ENCODE results near the gene TNFRSF8.

Gene TNFRSF8

GRCh38 chr1:12075195-12076114 lies 12.4 kb downstream of the TNFRSF8 start:
- Histone ChIP-seq H3K36me3 (ENCODE audit: control insufficient read depth, insufficient read depth, low read length) (no peaks in the 10 kb centered on the region), H3K27ac (ENCODE audit: insufficient read depth, low read depth, low read length, poor library complexity, severe bottlenecking) (no peak overlapping the region), H3K4me3 (ENCODE audit: insufficient read depth, low read depth, low read length) (no peak overlapping the region), H3K9me3 (ENCODE audit: control insufficient read depth, low read length) (no peaks in the 10 kb centered on the region), H3K4me1 (ENCODE audit: control insufficient read depth, insufficient read depth, low read length) (peaks cover 3% of the 10 kb centered on the region), H3K27me3 (ENCODE audit: control insufficient read depth, insufficient read depth, low read length, poor library complexity, severe bottlenecking) (no peaks in the 10 kb centered on the region)
- WGBS, 2 experiments, result 92 to 93% methylated on average over 19 of the region's 19 CpGs

- Histone ChIP-seq H3K27ac (ENCODE audit: insufficient read depth, low read depth, low read length, poor library complexity, severe bottlenecking) (no peak overlapping the region), H3K36me3 (ENCODE audit: control insufficient read depth, insufficient read depth, low read length) (no peaks in the 10 kb centered on the region), H3K9me3 (ENCODE audit: control insufficient read depth, low read length) (no peaks in the 10 kb centered on the region), H3K27me3 (ENCODE audit: control insufficient read depth, insufficient read depth, low read length, poor library complexity, severe bottlenecking) (no peaks in the 10 kb centered on the region), H3K4me1 (ENCODE audit: control insufficient read depth, insufficient read depth, low read length) (peaks cover 3% of the 10 kb centered on the region), H3K4me3 (ENCODE audit: insufficient read depth, low read depth, low read length) (no peak overlapping the region)
- WGBS, 2 experiments, result 92 to 94% methylated on average over 9 of the region's 9 CpGs
Observed at GRCh38 chr1:12076425-12077005, 13.4 kb downstream of the TNFRSF8 start.

DNA sequence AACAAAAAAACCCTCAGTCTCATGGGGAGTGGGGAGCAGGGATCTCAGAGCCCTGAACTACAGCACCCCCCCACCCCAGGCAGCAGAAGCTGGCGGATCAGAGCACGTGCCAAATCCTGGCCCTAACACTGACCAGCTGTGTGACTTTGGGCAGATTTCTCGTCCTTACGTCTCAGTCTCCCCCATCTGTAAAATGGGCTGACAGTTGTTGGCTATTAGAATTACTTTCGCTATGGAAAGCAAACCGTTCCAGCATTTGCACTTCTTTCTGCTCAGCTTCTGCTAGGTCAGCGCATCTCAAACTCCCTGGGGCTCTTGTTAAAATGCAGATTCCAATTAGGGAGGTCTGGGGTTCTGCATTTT lies 15.5 kb downstream of the TNFRSF8 start:
- Histone ChIP-seq H3K27me3 (ENCODE audit: control insufficient read depth, insufficient read depth, low read length, poor library complexity, severe bottlenecking) (no peaks in the 10 kb centered on the region), H3K27ac (ENCODE audit: insufficient read depth, low read depth, low read length, poor library complexity, severe bottlenecking) (no peak overlapping the region), H3K4me3 (ENCODE audit: insufficient read depth, low read depth, low read length) (no peak overlapping the region), H3K9me3 (ENCODE audit: control insufficient read depth, low read length) (no peaks in the 10 kb centered on the region), H3K4me1 (ENCODE audit: control insufficient read depth, insufficient read depth, low read length) (peaks cover 3% of the 10 kb centered on the region), H3K36me3 (ENCODE audit: control insufficient read depth, insufficient read depth, low read length) (no peaks in the 10 kb centered on the region)
- 51 to 64% methylated on average over 7 of the region's 7 CpGs for WGBS, 2 experiments

DNA sequence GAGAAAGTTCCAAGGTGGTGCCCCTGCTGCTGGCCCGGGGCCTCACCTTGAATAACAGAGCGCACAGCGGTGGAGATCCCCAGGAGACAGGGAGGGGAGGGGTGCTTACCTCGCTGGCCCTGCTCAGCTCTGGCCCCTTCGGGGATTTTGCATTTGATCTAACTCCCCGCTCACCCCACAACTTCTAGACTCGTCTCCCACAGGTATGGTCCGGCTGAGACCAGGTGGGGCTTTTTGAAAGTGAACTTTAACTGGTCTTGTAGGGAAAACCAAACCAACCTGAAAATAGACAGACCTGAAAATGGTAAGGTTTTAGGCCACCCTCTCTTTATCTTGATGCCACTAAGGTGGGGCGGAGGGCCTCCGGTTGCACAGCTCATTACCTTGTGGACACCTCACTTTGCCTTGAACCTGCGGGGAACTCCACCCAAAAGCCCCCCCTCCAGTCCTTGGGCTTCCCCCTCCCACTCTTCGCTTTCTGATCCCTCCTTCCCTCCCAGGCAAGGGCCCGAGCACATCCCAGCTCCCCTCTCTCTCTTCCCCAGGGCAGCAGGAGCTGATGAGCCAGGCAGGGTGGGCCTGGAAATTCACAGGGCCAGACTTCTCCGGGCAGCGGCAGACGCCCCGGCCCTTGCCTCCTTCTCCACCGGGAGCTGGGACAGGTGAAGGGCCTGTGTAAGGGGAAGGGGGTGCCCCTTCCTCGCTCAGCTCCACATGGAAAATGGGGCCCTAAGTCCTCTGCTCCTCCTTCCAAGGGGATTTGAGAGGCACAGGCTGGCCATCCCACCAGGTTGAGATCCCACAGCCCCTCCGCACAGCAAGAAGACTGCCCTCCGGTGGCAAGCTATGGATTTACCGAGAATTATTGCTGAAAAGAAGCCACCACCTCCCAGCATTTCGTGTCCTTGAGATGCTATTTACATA lies 16.1 kb downstream of the TNFRSF8 start:
- H3K27ac ChIP-seq (ENCODE audit: insufficient read depth, low read depth, low read length, poor library complexity, severe bottlenecking), result no peak overlapping the region
- H3K9me3 ChIP-seq (ENCODE audit: control insufficient read depth, low read length), result no peaks in the 10 kb centered on the region
- 28 to 29% methylated on average over 23 of the region's 23 CpGs for WGBS, 2 experiments

DNA sequence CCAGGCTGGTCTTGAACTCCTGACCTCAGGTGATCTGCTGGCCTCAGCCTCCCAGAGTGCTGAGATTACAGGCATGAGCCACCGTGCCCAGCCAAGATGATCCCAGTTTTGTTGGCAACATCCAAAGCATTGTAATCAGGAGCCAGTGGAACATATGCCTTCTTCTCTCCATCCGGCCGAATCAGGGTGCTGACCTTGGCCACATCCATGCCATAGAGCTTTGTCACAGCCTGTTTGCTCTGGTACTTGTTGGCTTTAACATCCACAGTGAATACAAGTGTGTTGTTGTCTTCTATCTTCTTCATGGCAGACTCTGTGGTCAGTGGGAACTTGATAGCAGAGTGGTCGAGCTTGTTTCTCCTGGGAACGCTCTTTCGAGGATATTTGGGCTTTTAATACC lies 17.1 kb downstream of the TNFRSF8 start:
- H3K27me3 ChIP-seq (ENCODE audit: control insufficient read depth, insufficient read depth, low read length, poor library complexity, severe bottlenecking), result no peaks in the 10 kb centered on the region
- no peak overlapping the region for H3K27ac ChIP-seq (ENCODE audit: insufficient read depth, low read depth, low read length, poor library complexity, severe bottlenecking)
- H3K4me1 ChIP-seq (ENCODE audit: control insufficient read depth, insufficient read depth, low read length), result peaks cover 3% of the 10 kb centered on the region
- H3K9me3 ChIP-seq (ENCODE audit: control insufficient read depth, low read length), result no peaks in the 10 kb centered on the region
- H3K36me3 ChIP-seq (ENCODE audit: control insufficient read depth, insufficient read depth, low read length), result no peaks in the 10 kb centered on the region
- H3K4me3 ChIP-seq (ENCODE audit: insufficient read depth, low read depth, low read length), result no peak overlapping the region
- 83 to 94% methylated on average over 4 to 6 of the region's 6 CpGs for WGBS, 2 experiments

More for the DNA sequence above, 16.1 kb downstream of the TNFRSF8 start:
- H3K36me3 ChIP-seq (ENCODE audit: control insufficient read depth, insufficient read depth, low read length), result no peaks in the 10 kb centered on the region
- no peak overlapping the region for H3K4me3 ChIP-seq (ENCODE audit: insufficient read depth, low read depth, low read length)
- H3K4me1 ChIP-seq (ENCODE audit: control insufficient read depth, insufficient read depth, low read length), result peaks cover 3% of the 10 kb centered on the region
- H3K27me3 ChIP-seq (ENCODE audit: control insufficient read depth, insufficient read depth, low read length, poor library complexity, severe bottlenecking), result no peaks in the 10 kb centered on the region

- Histone ChIP-seq H3K9me3 (ENCODE audit: control insufficient read depth, low read length) (no peaks in the 10 kb centered on the region), H3K36me3 (ENCODE audit: control insufficient read depth, insufficient read depth, low read length) (no peaks in the 10 kb centered on the region), H3K27ac (ENCODE audit: insufficient read depth, low read depth, low read length, poor library complexity, severe bottlenecking) (no peak overlapping the region), H3K4me1 (ENCODE audit: control insufficient read depth, insufficient read depth, low read length) (peaks cover 3% of the 10 kb centered on the region), H3K27me3 (ENCODE audit: control insufficient read depth, insufficient read depth, low read length, poor library complexity, severe bottlenecking) (no peaks in the 10 kb centered on the region), H3K4me3 (ENCODE audit: insufficient read depth, low read depth, low read length) (no peak overlapping the region)
- 91 to 97% methylated on average over 9 of the region's 9 CpGs for WGBS, 2 experiments
Observed at GRCh38 chr1:12080773-12081556, 17.9 kb downstream of the TNFRSF8 start.

DNA sequence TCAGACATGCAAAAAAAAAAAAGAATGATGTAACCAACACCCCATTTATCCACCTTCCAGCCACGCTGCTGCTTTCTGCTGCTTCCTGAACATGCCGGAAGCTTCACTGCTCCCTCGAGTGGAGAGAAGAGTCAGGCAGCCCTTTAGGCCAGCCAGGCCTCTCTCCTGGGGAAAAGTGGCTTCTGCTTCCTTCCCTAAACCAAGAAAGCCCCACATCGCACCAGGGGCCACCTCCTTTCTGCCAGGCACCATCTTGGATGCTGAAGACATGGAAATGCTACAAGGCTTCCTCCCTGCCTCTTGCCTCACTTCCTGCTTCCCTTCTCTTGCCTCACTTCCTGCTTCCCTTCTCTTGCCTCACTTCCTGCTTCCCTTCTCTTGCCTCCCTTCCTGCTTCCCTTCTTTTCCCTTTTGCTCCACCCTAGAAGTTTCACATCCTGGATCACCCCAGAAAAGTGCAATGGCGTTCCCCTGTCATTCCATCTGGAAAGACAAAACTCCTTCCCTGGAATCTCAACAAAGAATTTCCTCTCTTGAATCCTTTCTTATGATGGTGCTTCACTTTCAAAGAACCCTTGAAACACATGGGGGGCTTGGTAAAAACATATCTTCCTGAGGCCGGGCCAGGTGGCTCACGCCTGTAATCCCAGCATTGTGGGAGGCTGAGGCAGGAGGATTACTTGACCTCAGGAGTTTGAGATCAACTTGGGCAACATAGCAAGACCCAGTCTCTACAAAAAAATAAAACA lies 18.7 kb downstream of the TNFRSF8 start:
- Histone ChIP-seq H3K27ac (ENCODE audit: insufficient read depth, low read depth, low read length, poor library complexity, severe bottlenecking) (no peak overlapping the region), H3K4me3 (ENCODE audit: insufficient read depth, low read depth, low read length) (no peak overlapping the region), H3K27me3 (ENCODE audit: control insufficient read depth, insufficient read depth, low read length, poor library complexity, severe bottlenecking) (no peaks in the 10 kb centered on the region), H3K4me1 (ENCODE audit: control insufficient read depth, insufficient read depth, low read length) (peaks cover 3% of the 10 kb centered on the region), H3K9me3 (ENCODE audit: control insufficient read depth, low read length) (no peaks in the 10 kb centered on the region), H3K36me3 (ENCODE audit: control insufficient read depth, insufficient read depth, low read length) (no peaks in the 10 kb centered on the region)
- 93 to 94% methylated on average over 7 of the region's 7 CpGs for WGBS, 2 experiments

- H3K4me1 ChIP-seq (ENCODE audit: control insufficient read depth, insufficient read depth, low read length), result peaks cover 3% of the 10 kb centered on the region
- H3K27ac ChIP-seq (ENCODE audit: insufficient read depth, low read depth, low read length, poor library complexity, severe bottlenecking), result no peak overlapping the region
- H3K4me3 ChIP-seq (ENCODE audit: insufficient read depth, low read depth, low read length), result no peak overlapping the region
- H3K9me3 ChIP-seq (ENCODE audit: control insufficient read depth, low read length), result no peaks in the 10 kb centered on the region
- no peaks in the 10 kb centered on the region for H3K27me3 ChIP-seq (ENCODE audit: control insufficient read depth, insufficient read depth, low read length, poor library complexity, severe bottlenecking)
- 93 to 95% methylated on average over 4 of the region's 4 CpGs for WGBS, 2 experiments
- no peaks in the 10 kb centered on the region for H3K36me3 ChIP-seq (ENCODE audit: control insufficient read depth, insufficient read depth, low read length)
Observed at GRCh38 chr1:12082988-12083387, 19.9 kb downstream of the TNFRSF8 start.

GRCh38 chr1:12083766-12084165 lies 20.7 kb downstream of the TNFRSF8 start:
- Histone ChIP-seq H3K4me3 (ENCODE audit: insufficient read depth, low read depth, low read length) (no peak overlapping the region), H3K27ac (ENCODE audit: insufficient read depth, low read depth, low read length, poor library complexity, severe bottlenecking) (no peak overlapping the region), H3K9me3 (ENCODE audit: control insufficient read depth, low read length) (no peaks in the 10 kb centered on the region), H3K4me1 (ENCODE audit: control insufficient read depth, insufficient read depth, low read length) (peaks cover 3% of the 10 kb centered on the region), H3K27me3 (ENCODE audit: control insufficient read depth, insufficient read depth, low read length, poor library complexity, severe bottlenecking) (no peaks in the 10 kb centered on the region), H3K36me3 (ENCODE audit: control insufficient read depth, insufficient read depth, low read length) (no peaks in the 10 kb centered on the region)
- WGBS, 2 experiments, result 96% methylated on average over 8 of the region's 8 CpGs
